SU-DHL-6 (cell line): ENCODE data around the gene GMPPA.

Source experiments
- H2AFZ ChIP-seq: fragments of 200-600 bp; sonication (generic); 2 replicates; pipeline ENCODE4 v1.6.1; 2014; ENCODE audit warnings: low read depth, mild to moderate bottlenecking, moderate library complexity, mixed read lengths, antibody characterized with exemption, low read length; ENCODE audit not compliant: severe bottlenecking
- H3F3A ChIP-seq: fragments of 200-600 bp; shearing (Covaris generic); 2 replicates; pipeline ENCODE4 v1.6.0; 2016; ENCODE audit warnings: antibody characterized with exemption, mild to moderate bottlenecking; ENCODE audit not compliant: insufficient read depth
- H3K27ac ChIP-seq: fragments of 200-600 bp; sonication (generic); 2 replicates; pipeline ENCODE4 v1.5.1; 2016; ENCODE audit warnings: low read depth, mild to moderate bottlenecking, low read length, moderate library complexity, mixed read lengths
- H3K27me3 ChIP-seq: fragments of 200-600 bp; sonication (generic), shearing (Covaris generic); 2 replicates; pipeline ENCODE4 v1.6.0; 2014; ENCODE audit warnings: mild to moderate bottlenecking, low read length
- H3K36me3 ChIP-seq: fragments of 200-600 bp; sonication (generic); 2 replicates; pipeline ENCODE4 v1.6.1; 2014; ENCODE audit warnings: mild to moderate bottlenecking, low read length, mixed read lengths
- H3K4me2 ChIP-seq: fragments of 300-600, 200-600 bp; shearing (Covaris generic), sonication (generic); 2 replicates; pipeline ENCODE4 v1.6.0; 2014; ENCODE audit warnings: low read length, low read depth, mild to moderate bottlenecking; ENCODE audit not compliant: poor library complexity, severe bottlenecking
- H3K4me3 ChIP-seq: fragments of 200-600 bp; sonication (generic); 2 replicates; pipeline ENCODE4 v1.5.1; 2014; ENCODE audit warnings: antibody characterized with exemption, low read length, mild to moderate bottlenecking, mixed read lengths; ENCODE audit not compliant: insufficient read depth, poor library complexity, severe bottlenecking
- H3K79me2 ChIP-seq: fragments of 200-600 bp; sonication (generic); 2 replicates; pipeline ENCODE4 v1.6.1; 2014; ENCODE audit warnings: mild to moderate bottlenecking, low read length, moderate library complexity; ENCODE audit not compliant: insufficient read depth
- H3K9ac ChIP-seq: fragments of 200-600 bp; sonication (generic); 2 replicates; pipeline ENCODE4 v1.7.0; 2014; ENCODE audit warnings: mild to moderate bottlenecking, low read length
- H3K9me2 ChIP-seq: fragments of 200-600 bp; sonication (generic); replicated peaks from 2 replicates; pipeline ENCODE4 v1.6.1; 2014; ENCODE audit warnings: low read length; ENCODE audit not compliant: insufficient read depth
- H3K9me3 ChIP-seq: fragments of 200-600 bp; sonication (generic); 2 replicates; pipeline ENCODE4 v1.6.1; 2014; ENCODE audit warnings: low read length, mixed read lengths; ENCODE audit not compliant: insufficient read depth
- H4K20me1 ChIP-seq: fragments of 200-600 bp; sonication (generic); 2 replicates; pipeline ENCODE4 v1.6.1; 2014; ENCODE audit warnings: low read depth, mild to moderate bottlenecking, antibody characterized with exemption, low read length, moderate library complexity, mixed read lengths
- CTCF ChIP-seq: fragments of 200-600 bp; sonication (generic); IDR thresholded peaks from one replicate; pipeline ENCODE4 v1.5.1; 2017; ENCODE audit warnings: antibody characterized with exemption, mild to moderate bottlenecking, low read length, moderate library complexity; ENCODE audit not compliant: insufficient read depth, poor library complexity, severe bottlenecking
- EZH2phosphoT487 ChIP-seq: fragments of 200-600 bp; sonication (generic), shearing (Covaris generic); conservative IDR thresholded peaks from 2 replicates; pipeline ENCODE4 v1.6.1; 2018; ENCODE audit warnings: mild to moderate bottlenecking, antibody characterized with exemption, low read length, moderate library complexity, mixed read lengths

Gene GMPPA

GRCh38 chr2:219496825-219497494 is 1.7 kb upstream of the GMPPA start:
- H3K9me2 ChIP-seq: no peaks in the 10 kb centered on the region
- H3K36me3 ChIP-seq: no peaks in the 10 kb centered on the region
- H3K27ac ChIP-seq: no peak overlapping the region
- no peak overlapping the region for H3K4me3 ChIP-seq
- H3K9ac ChIP-seq: no peak overlapping the region
- no peak overlapping the region for H2AFZ ChIP-seq
- H4K20me1 ChIP-seq: no peaks in the 10 kb centered on the region
- H3F3A ChIP-seq: no peaks in the 10 kb centered on the region
- H3K4me2 ChIP-seq: no peak overlapping the region
- TF ChIP-seq EZH2phosphoT487 (no peak), CTCF (no peak)
- H3K27me3 ChIP-seq: no peaks in the 10 kb centered on the region
- H3K79me2 ChIP-seq: peaks cover 11% of the 10 kb centered on the region; the same call in 1 of the 2 replicates
- H3K9me3 ChIP-seq: no peaks in the 10 kb centered on the region

- no peaks in the 10 kb centered on the region for H3K9me3 ChIP-seq
- H3K36me3 ChIP-seq: no peaks in the 10 kb centered on the region
- no peaks in the 10 kb centered on the region for H4K20me1 ChIP-seq
- H2AFZ ChIP-seq: peak overlapping the region; percentile 88
- H3K27ac ChIP-seq: no peak overlapping the region
- TF ChIP-seq EZH2phosphoT487 (no peak), CTCF (no peak)
- H3K9ac ChIP-seq: peak overlapping the region; percentile 88
- no peaks in the 10 kb centered on the region for H3F3A ChIP-seq
- peak overlapping the region; percentile 86 for H3K4me2 ChIP-seq
- H3K79me2 ChIP-seq: peaks cover 11% of the 10 kb centered on the region; the same call in 1 of the 2 replicates
- H3K9me2 ChIP-seq: no peaks in the 10 kb centered on the region
- no peaks in the 10 kb centered on the region for H3K27me3 ChIP-seq
- H3K4me3 ChIP-seq: peak overlapping the region; percentile 78
These were observed 1.0 kb upstream of the GMPPA start for GRCh38 chr2:219497495-219498279.

GRCh38 chr2:219499058-219499307 is 292 bp downstream of the GMPPA start:
- no peak overlapping the region for H2AFZ ChIP-seq
- peak overlapping the region; percentile 88 for H3K9ac ChIP-seq
- peaks cover 11% of the 10 kb centered on the region; the same call in 1 of the 2 replicates for H3K79me2 ChIP-seq
- H3K4me2 ChIP-seq: peak overlapping the region; percentile 86
- no peaks in the 10 kb centered on the region for H3K27me3 ChIP-seq
- H3K36me3 ChIP-seq: no peaks in the 10 kb centered on the region
- no peak overlapping the region for H3K27ac ChIP-seq
- TF ChIP-seq CTCF: no peak
- H3K9me2 ChIP-seq: no peaks in the 10 kb centered on the region
- H3F3A ChIP-seq: no peaks in the 10 kb centered on the region
- peak overlapping the region; percentile 78 for H3K4me3 ChIP-seq
- no peaks in the 10 kb centered on the region for H4K20me1 ChIP-seq
- no peaks in the 10 kb centered on the region for H3K9me3 ChIP-seq
